GM12873 (cell line): Measurements from ENCODE around the gene DEFB121.
A peak's percentile ranks its signal among the peaks of the same experiment; 100 is the strongest.

Experiments
- CTCF ChIP-seq: IDR thresholded peaks from 2 replicates; pipeline ENCODE4 v1.5.1; 2012; ENCODE audit warnings: low read depth, mild to moderate bottlenecking, moderate library complexity, low read length, control low read depth; ENCODE audit not compliant: insufficient read depth; ENCODE audit errors: missing control alignments

The DEFB121 gene, protein sequence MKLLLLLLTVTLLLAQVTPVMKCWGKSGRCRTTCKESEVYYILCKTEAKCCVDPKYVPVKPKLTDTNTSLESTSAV

GRCh38 chr20:31406115-31406514, at the start of gene DEFB121:
TSS of gene DEFB121 (minus strand) at chr20:31406215. CDS start at chr20:31406152, 63 bp downstream.
- TF ChIP-seq CTCF, result no peak

DNA sequence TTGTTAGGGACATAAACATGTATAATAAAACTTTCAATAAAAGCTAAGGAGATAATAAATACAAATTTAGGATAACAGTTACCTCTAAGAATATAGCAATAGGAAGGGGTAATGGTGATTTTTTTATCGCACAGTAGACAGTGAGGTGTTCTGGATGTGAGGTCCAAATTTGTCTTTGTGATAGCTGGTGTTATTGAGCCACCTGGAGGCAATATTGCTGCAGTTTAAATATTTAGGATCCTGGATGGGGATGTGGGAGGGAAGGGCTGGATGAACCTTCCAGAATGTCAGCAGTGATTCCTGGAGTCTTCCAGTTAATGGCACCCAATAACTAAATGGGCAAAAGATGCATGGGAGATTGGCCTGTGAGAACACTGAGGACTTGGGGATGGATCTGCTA, 48.3 kb upstream of the DEFB121 start:
- TF ChIP-seq CTCF, result no peak

- TF ChIP-seq CTCF, result no peak
These were observed 46.6 kb upstream of the DEFB121 start for GRCh38 chr20:31452575-31452974.

GRCh38 chr20:31449511-31450414, 43.7 kb upstream of the DEFB121 start:
- no peak for TF ChIP-seq CTCF

DNA sequence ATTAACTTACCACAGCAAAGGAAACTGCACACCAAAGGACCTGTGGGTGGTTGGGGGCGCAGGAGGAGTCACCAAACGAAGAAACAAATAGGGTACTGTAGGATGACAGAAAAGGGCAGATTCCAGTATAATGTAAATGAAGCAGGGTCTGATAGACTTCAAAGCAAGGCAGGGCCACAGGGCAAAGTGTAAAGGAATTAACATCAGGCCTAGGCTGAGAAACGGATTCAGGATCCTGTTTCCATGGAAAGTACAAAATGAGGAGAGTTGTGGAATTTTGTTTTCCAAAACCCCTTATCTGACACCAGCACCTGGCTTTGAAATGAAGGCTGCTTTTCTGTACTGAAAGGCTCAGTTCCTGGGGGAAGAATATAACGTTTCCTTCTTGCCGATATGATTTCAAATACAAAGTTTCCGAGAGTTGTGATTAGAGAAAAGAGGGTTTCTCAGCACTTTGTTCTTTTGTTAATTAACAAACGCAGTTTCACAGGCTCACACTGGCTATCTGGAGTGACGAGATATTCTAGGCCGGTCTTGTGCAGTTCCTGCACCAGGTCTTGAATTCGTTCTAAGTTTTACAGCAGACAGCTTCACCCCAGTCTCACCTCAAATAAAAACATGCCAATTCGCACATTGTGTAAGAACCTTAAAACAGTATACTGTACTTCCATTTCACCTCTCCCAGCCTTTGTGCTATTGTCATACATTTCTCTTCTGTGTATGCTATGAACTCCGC, 40.2 kb upstream of the DEFB121 start:
- no peak for TF ChIP-seq CTCF

GRCh38 chr20:31440012-31440659, 34.1 kb upstream of the DEFB121 start, which contains the start of gene DEFB123:
TSS of gene DEFB123 (plus strand) at chr20:31440632. CDS start at chr20:31440699, 67 bp downstream.
- TF ChIP-seq CTCF, result peak; percentile 55
